GM12801 (cell line): Measurements from ENCODE around the gene SKAP2.

Source experiments
- CTCF ChIP-seq: IDR thresholded peaks from one replicate; pipeline ENCODE4 v1.5.1; 2011; ENCODE audit warnings: control low read depth; ENCODE audit not compliant: insufficient read length; ENCODE audit errors: extremely low read depth

The SKAP2 gene

DNA sequence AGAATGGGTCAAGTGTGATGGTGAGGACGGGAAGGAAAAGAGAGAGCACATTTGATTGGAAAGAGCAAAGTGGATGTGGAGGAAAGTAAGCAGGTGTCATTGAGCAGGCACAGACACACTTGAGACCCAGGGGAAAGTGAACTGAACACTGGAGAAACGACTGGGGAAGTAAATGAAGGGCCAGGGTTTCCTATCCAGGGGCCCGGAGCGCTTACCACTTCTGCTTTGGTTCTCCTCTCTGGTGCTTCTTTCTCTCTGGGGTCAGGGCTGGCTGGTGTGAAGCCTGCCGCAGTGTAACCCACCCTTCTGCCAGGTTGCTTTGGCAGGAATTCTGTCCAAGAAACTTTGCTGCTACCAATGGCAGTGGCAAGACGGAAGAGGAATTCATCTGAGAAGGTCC is 219.3 kb downstream of the SKAP2 start:
- no peak for TF ChIP-seq CTCF

DNA sequence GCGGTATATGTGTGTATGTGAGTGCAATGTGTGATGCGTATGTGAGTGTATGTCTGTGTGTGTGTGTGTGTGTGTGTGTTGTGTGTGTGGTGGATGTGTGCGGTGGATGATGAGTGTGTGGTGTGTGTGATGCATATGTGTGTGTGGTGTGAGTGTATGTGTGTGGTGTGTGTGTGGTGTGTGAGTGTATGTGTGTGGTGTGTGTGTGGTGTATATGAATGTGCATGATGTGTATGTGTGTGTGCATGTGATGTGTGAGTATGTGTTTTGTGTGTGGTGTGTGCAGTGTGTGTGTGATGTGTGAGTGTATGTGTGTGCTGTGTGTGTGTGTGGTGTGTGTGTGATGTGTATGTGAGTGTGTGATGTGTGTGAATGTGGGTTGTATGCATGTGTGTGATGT is 222.0 kb downstream of the SKAP2 start:
- no peak for TF ChIP-seq CTCF

DNA sequence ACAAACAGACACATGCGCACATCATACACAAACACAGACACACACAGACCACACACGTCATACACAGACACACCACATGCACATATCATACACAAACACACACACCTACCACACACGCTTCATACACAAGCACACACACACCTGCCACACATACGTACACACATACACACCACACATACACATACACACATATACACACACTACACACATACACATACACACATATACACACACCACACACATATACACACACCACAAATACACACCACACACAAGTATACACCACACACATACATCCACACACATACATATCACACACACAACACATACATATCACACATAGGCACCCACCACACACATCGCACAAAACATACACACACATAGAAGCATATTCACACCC is 224.7 kb downstream of the SKAP2 start:
- no peak for TF ChIP-seq CTCF

GRCh38 chr7:26639111-26639510 is 225.3 kb downstream of the SKAP2 start:
- no peak for TF ChIP-seq CTCF

DNA sequence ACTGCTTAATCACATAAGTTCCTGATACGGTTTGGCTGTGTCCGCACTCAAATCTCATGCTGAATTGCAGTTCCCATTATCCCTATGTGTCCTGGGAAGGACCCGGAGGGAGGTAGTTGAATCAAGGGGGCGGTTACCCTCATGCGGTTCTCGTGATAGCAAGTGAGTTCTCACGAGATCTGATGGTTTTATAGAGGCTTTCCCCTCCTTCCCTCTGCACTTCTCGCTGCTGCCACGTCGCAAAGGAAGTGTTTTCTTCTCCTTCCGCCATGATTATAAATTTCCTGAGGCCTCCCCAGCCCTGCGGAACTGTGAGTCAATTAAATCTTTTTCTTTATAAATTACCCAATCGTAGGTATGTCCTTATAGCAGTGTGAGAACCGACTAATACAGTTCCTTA is 226.2 kb downstream of the SKAP2 start:
- no peak for TF ChIP-seq CTCF

- TF ChIP-seq CTCF, result no peak
Observed at GRCh38 chr7:26637610-26638009, 226.8 kb downstream of the SKAP2 start.

DNA sequence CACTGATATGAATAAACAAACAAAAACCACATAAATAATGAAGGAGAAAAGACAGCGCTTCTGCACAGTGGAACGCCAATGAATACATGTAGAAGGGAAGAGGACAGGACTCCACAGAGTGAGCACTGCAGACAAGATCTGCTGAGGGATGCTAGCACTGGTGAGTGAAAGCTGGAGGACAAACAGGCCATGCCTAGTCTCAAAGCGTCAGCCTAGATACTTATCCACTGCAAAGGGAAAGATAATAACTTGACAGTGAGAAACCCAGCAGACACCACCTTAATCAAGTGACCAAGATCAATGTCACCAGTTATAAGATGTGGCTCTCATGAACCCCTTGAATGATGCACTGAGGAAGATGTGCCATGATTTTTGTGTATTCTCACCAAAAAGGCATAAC is 227.6 kb downstream of the SKAP2 start:
- TF ChIP-seq CTCF, result no peak

- no peak for TF ChIP-seq CTCF
Observed at GRCh38 chr7:26633557-26633956, 230.8 kb downstream of the SKAP2 start.
